CD4-positive, alpha-beta memory T cell (primary cell): ENCODE data around the gene MRPL19. TPM values are rescaled to one million over a fixed set of nuclear protein-coding genes. Genes with fewer than 3 reads are reported as not detected.

ENCODE experiments used
- CTCF ChIA-PET: fragments of 350-600 bp; sonication (Branson Sonifier 250); formaldehyde crosslinking; loops from one replicate; lab custom pipeline; 2021; ENCODE audit warnings: inconsistent platforms; ENCODE audit not compliant: partially characterized antibody; lab: Charles Lee
- POLR2A ChIA-PET: fragments of 350-600 bp; sonication (Branson Sonifier 250); formaldehyde crosslinking; loops from one replicate; lab custom pipeline; 2021; ENCODE audit not compliant: partially characterized antibody; lab: Charles Lee
- DNase-seq, 5 donors: peaks; one replicate each; pipeline versions ENCODE4 v3.0.0 to v3.0.0-alpha.2; 2020 to 2022; ENCODE audit warnings: mixed read lengths in 1 of 5
- H3K27ac ChIP-seq: one replicate; pipeline ENCODE4 v1.7.0; 2013; ENCODE audit warnings: low read depth, low read length
- H3K27me3 ChIP-seq: 2 replicates; pipeline ENCODE4 v1.7.0; 2013; ENCODE audit warnings: mild to moderate bottlenecking, low read length, moderate library complexity; ENCODE audit not compliant: insufficient read depth
- H3K36me3 ChIP-seq: 2 replicates; pipeline ENCODE4 v1.7.0; 2013; ENCODE audit warnings: mild to moderate bottlenecking, low read length, moderate library complexity; ENCODE audit not compliant: insufficient read depth
- H3K4me1 ChIP-seq: 2 replicates; pipeline ENCODE4 v1.7.0; 2013; ENCODE audit warnings: mild to moderate bottlenecking, low read length, moderate library complexity; ENCODE audit not compliant: insufficient read depth
- H3K4me3 ChIP-seq, 2 donors: one replicate each; pipeline ENCODE4 v1.7.0; 2013; ENCODE audit warnings: low read length in 2 of 2, mild to moderate bottlenecking in 1 of 2
- H3K9me3 ChIP-seq, 2 donors: one replicate each; pipeline ENCODE4 v1.7.0; 2013; ENCODE audit warnings: low read length in 2 of 2, control low read depth in 1 of 2; ENCODE audit not compliant: control insufficient read depth in 1 of 2
- H3K27ac Mint-ChIP-seq, 7 donors: one replicate each; pipeline ENCODE4 v1.8.0; 2020 to 2021; ENCODE audit warnings: mixed read lengths in 7 of 7, mild to moderate bottlenecking in 6 of 7, inconsistent platforms in 3 of 7, moderate library complexity in 3 of 7
- H3K27me3 Mint-ChIP-seq, 2 donors: one replicate each; pipeline ENCODE4 v1.8.0; 2020 to 2021; ENCODE audit warnings: mixed read lengths in 2 of 2
- H3K36me3 Mint-ChIP-seq, 2 donors: one replicate each; pipeline ENCODE4 v1.8.0; 2020 to 2021; ENCODE audit warnings: mixed read lengths in 2 of 2, inconsistent platforms in 1 of 2, mild to moderate bottlenecking in 1 of 2
- H3K4me1 Mint-ChIP-seq, 4 donors: one replicate each; pipeline ENCODE4 v1.8.0; 2020 to 2021; ENCODE audit warnings: mixed read lengths in 4 of 4, mild to moderate bottlenecking in 1 of 4
- H3K4me3 Mint-ChIP-seq, 8 donors: one replicate each; pipeline ENCODE4 v1.8.0; 2020 to 2021; ENCODE audit warnings: mixed read lengths in 8 of 8, mild to moderate bottlenecking in 7 of 8, moderate library complexity in 6 of 8, inconsistent platforms in 3 of 8
- H3K9me3 Mint-ChIP-seq, 8 donors: one replicate each; pipeline ENCODE4 v1.8.0; 2020 to 2021; ENCODE audit warnings: mixed read lengths in 8 of 8, mild to moderate bottlenecking in 5 of 8, inconsistent platforms in 3 of 8, moderate library complexity in 1 of 8
- intact Hi-C: fragments of 100-400 bp; cut with micrococcal nuclease; formaldehyde crosslinking; loops from one replicate; pipeline ENCODE4 v1.15.1; 2023
- polyA plus RNA-seq, 2 donors: library from polyadenylated mRNA; unstranded; fragments of 300-500 nt; fragmentation: Illumina TruSeq; gene quantifications; one replicate each; pipeline ENCODE4 v1.2.3, GENCODE V29; 2021
- total RNA-seq, 2 experiments: library from RNA; stranded (reverse); gene quantifications; one replicate each; pipeline ENCODE4 v1.2.3, GENCODE V29; 2021

MRPL19 gene
- total and polyA plus RNA-seq, 4 experiments from 2014 or later = 27.6 to 35.6 (median 29.5) TPM

DNA sequence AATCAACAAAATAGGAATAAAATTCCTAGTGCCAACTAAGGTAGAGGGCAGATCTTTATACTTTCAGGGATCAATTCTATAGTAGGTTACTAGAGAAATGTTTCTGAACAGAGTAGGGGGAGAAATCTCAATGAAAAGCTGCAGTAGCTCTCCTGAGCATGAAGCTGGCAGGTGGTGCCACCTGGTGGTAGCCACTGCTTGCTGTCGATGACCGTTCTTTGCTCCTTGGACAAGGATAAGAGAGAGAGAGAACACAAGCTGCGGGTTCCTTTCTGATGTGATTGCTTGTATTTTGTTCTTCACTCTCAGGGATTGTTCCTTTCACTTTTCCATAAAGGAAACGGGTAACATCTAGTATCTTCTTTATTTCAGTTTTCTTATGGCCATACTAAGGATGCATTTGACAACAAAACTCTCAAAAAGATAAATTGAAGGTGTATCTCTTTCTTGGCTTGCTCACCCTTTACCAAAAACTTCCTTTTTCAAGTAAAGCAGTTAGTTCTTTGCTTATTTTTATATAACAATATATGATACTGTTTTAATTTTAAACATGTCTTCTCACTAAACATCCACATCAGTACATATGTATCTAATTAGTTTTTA is 18.6 kb upstream of the MRPL19 start:
- Mint-ChIP-seq H3K4me3 (no peak overlapping the region), H3K27me3 (peaks cover 16 to 28% of the 10 kb centered on the region in 2 donors), H3K36me3 (no peaks in the 10 kb centered on the region), H3K9me3 (no peaks in the 10 kb centered on the region), H3K27ac (no peak overlapping the region), H3K4me1 (peaks cover 0 to 4% (median 0%) of the 10 kb centered on the region in 4 donors)
- no peaks in the 10 kb centered on the region for H3K36me3 ChIP-seq
- POLR2A ChIA-PET = no interaction called here
- no peaks in the 10 kb centered on the region for H3K9me3 ChIP-seq
- DNase-seq = peak; percentile 24 to 50 (median 29)
- CTCF ChIA-PET = interaction anchor here (0.8 to 3.8 kb wide), 14 partner anchors 9 to 708 kb away, joined by 3 to 25 read pairs (median 5); no protein-coding TSS in a partner anchor
- H3K27me3 ChIP-seq = no peaks in the 10 kb centered on the region
- H3K4me3 ChIP-seq = no peak overlapping the region
- H3K27ac ChIP-seq = no peak overlapping the region
- H3K4me1 ChIP-seq = no peaks in the 10 kb centered on the region
- intact Hi-C loops = loop anchor here (1.0 to 5.0 kb wide), 2 partner anchors 709 to 936 kb away; no protein-coding TSS in a partner anchor

DNA sequence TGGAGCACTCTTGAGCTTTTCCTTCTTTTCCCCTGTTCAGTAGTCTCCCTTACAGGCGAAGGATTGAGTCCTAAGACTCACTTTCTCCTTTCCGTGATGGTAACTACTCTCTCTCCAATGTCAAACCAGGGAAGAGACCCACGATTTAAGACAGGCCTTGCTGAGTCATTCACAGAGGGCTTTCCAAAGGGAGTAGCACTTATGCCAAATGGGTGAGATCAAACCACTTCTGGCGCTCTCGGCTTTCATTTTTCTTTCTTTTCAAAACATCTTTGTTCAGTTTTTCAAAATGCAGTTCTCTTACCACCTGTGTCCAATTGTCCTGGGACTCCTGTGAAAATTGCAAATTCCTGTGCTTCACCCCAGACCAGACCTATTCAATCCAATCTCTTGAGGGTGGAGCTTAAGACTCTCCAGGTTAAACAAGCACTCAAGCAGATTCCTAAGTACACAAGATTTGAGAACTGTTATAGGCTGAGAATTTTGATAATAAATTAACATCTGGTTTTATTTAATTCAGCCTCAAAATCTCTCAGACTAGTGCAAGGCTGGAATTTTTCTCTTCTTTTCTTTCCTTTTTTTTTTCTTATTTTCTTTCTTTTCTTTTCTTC is 14.4 kb upstream of the MRPL19 start:
- Histone ChIP-seq H3K4me3 (no peak overlapping the region), H3K4me1 (no peaks in the 10 kb centered on the region), H3K27ac (no peak overlapping the region), H3K27me3 (no peaks in the 10 kb centered on the region), H3K36me3 (no peaks in the 10 kb centered on the region), H3K9me3 (no peaks in the 10 kb centered on the region)
- Mint-ChIP-seq H3K9me3 (no peaks in the 10 kb centered on the region), H3K36me3 (no peaks in the 10 kb centered on the region), H3K27me3 (peaks cover 20 to 22% of the 10 kb centered on the region in 2 donors), H3K4me3 (no peak overlapping the region), H3K4me1 (peaks cover 0 to 4% (median 0%) of the 10 kb centered on the region in 4 donors), H3K27ac (no peak overlapping the region)
- intact Hi-C loops = no loop called here
- ChIA-PET CTCF (interaction anchor here (0.9 to 2.3 kb wide), 6 partner anchors 8 to 713 kb away, joined by 3 to 10 read pairs (median 4); no protein-coding TSS in a partner anchor), POLR2A (no interaction called here)
- no peak for DNase-seq

DNA sequence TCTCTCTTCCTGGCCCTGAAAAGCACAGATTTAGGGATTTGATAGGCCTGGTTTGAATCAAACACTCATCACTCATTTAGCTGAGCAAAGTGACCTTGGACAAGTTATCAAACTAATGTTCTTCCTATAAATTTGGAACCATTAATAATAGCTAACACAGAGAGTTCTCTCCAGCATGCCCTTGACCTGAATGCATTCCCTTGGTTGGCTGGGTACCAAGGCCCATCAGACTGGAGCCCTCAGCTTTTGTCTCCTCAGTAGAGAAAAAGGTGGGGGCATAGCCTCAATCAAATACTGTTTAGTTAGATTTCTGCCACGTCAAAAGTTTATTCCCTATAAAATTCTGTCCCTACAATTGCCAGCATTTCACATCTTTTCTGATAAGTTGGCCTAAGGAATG is 13.8 kb upstream of the MRPL19 start:
- Mint-ChIP-seq H3K36me3 (no peaks in the 10 kb centered on the region), H3K4me1 (peaks cover 0 to 3% (median 0%) of the 10 kb centered on the region in 4 donors), H3K27ac (peak overlapping the region in 1 of 7 donors; percentile 1), H3K4me3 (no peak overlapping the region), H3K27me3 (peaks cover 24 to 27% of the 10 kb centered on the region in 2 donors), H3K9me3 (no peaks in the 10 kb centered on the region)
- Histone ChIP-seq H3K27ac (no peak overlapping the region), H3K4me1 (no peaks in the 10 kb centered on the region), H3K4me3 (no peak overlapping the region), H3K36me3 (no peaks in the 10 kb centered on the region), H3K27me3 (no peaks in the 10 kb centered on the region), H3K9me3 (no peaks in the 10 kb centered on the region)
- intact Hi-C loops = no loop called here
- ChIA-PET CTCF (interaction anchor here (1.0 to 2.3 kb wide), 4 partner anchors 8 to 713 kb away, joined by 3 to 10 read pairs (median 6); no protein-coding TSS in a partner anchor), POLR2A (no interaction called here)
- DNase-seq = no peak

DNA sequence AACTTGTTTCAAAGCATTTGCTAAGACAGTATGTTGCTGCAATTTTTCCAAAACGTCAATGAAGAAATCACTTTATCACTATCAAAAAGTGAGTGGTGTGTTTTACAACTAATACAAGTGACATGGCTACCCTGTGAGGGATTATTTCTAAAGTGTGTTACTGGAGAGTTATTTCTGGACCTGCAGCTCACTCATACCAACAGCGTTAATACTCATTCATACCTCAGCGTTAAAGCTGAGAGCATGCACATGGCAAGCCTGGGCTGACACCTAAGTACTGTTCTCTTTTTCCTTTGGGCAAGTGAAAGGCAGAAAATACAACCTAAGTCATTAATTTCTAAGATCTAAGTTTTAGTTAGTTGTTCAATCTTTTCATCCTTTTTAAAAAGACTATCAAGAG is 13.0 kb upstream of the MRPL19 start:
- ChIA-PET CTCF (interaction anchor here (1.0 to 2.3 kb wide), 2 partner anchors 8 to 11 kb away, joined by 4 to 10 read pairs; no protein-coding TSS in a partner anchor), POLR2A (no interaction called here)
- no peaks in the 10 kb centered on the region for H3K27me3 ChIP-seq
- DNase-seq = no peak
- no peaks in the 10 kb centered on the region for H3K9me3 ChIP-seq
- intact Hi-C loops = no loop called here
- Mint-ChIP-seq H3K4me1 (no peaks in the 10 kb centered on the region), H3K27ac (no peak overlapping the region), H3K4me3 (no peak overlapping the region), H3K9me3 (no peaks in the 10 kb centered on the region), H3K27me3 (peaks cover 25 to 28% of the 10 kb centered on the region in 2 donors), H3K36me3 (no peaks in the 10 kb centered on the region)
- H3K36me3 ChIP-seq = no peaks in the 10 kb centered on the region
- no peak overlapping the region for H3K4me3 ChIP-seq
- no peaks in the 10 kb centered on the region for H3K4me1 ChIP-seq
- no peak overlapping the region for H3K27ac ChIP-seq

GRCh38 chr2:75634945-75635344 is 11.6 kb upstream of the MRPL19 start:
- Mint-ChIP-seq H3K4me1 (no peaks in the 10 kb centered on the region), H3K4me3 (no peak overlapping the region), H3K27me3 (peaks cover 23 to 27% of the 10 kb centered on the region in 2 donors), H3K9me3 (no peaks in the 10 kb centered on the region), H3K36me3 (no peaks in the 10 kb centered on the region), H3K27ac (no peak overlapping the region)
- Histone ChIP-seq H3K27ac (no peak overlapping the region), H3K4me1 (no peaks in the 10 kb centered on the region), H3K4me3 (no peak overlapping the region), H3K36me3 (no peaks in the 10 kb centered on the region), H3K27me3 (no peaks in the 10 kb centered on the region), H3K9me3 (no peaks in the 10 kb centered on the region)
- ChIA-PET POLR2A (no interaction called here), CTCF (interaction anchor here (1.3 to 2.2 kb wide), 3 partner anchors 15 to 42 kb away, joined by 4 to 6 read pairs (median 6); no protein-coding TSS in a partner anchor)
- no peak for DNase-seq
- intact Hi-C loops = no loop called here

GRCh38 chr2:75637568-75637967 is 9.0 kb upstream of the MRPL19 start:
- Mint-ChIP-seq H3K4me3 (no peak overlapping the region), H3K9me3 (no peaks in the 10 kb centered on the region), H3K27me3 (peaks cover 17 to 24% of the 10 kb centered on the region in 2 donors), H3K27ac (no peak overlapping the region), H3K4me1 (peaks cover 0 to 2% (median 0%) of the 10 kb centered on the region in 4 donors), H3K36me3 (no peaks in the 10 kb centered on the region)
- H3K36me3 ChIP-seq = no peaks in the 10 kb centered on the region
- CTCF ChIA-PET = interaction anchor here (0.7 to 6.8 kb wide), 6 partner anchors 9 to 108 kb away, joined by 3 to 59 read pairs (median 4); partner anchors contain the start of gene MRPL19
- H3K9me3 ChIP-seq = no peaks in the 10 kb centered on the region
- no peak overlapping the region for H3K4me3 ChIP-seq
- no peaks in the 10 kb centered on the region for H3K27me3 ChIP-seq
- H3K4me1 ChIP-seq = no peaks in the 10 kb centered on the region
- POLR2A ChIA-PET = no interaction called here
- no peak overlapping the region for H3K27ac ChIP-seq
- DNase-seq = no peak
- intact Hi-C loops = no loop called here

- H3K9me3 ChIP-seq = no peaks in the 10 kb centered on the region
- H3K4me1 ChIP-seq = no peaks in the 10 kb centered on the region
- no peaks in the 10 kb centered on the region for H3K36me3 Mint-ChIP-seq
- H3K27me3 ChIP-seq = no peaks in the 10 kb centered on the region
- intact Hi-C loops = loop anchor here (1.0 kb wide), 1 partner anchor 37 kb away; no protein-coding TSS in a partner anchor
- H3K4me3 ChIP-seq = no peak overlapping the region
- no peak overlapping the region for H3K27ac Mint-ChIP-seq
- no peaks in the 10 kb centered on the region for H3K36me3 ChIP-seq
- peaks cover 0 to 2% (median 0%) of the 10 kb centered on the region in 4 donors for H3K4me1 Mint-ChIP-seq
- ChIA-PET POLR2A (no interaction called here), CTCF (interaction anchor here (0.9 to 6.8 kb wide), 15 partner anchors 8 to 113 kb away, joined by 3 to 59 read pairs (median 6); no protein-coding TSS in a partner anchor)
- peaks cover 0 to 4% (median 0%) of the 10 kb centered on the region in 8 donors for H3K9me3 Mint-ChIP-seq
- no peak overlapping the region for H3K27ac ChIP-seq
- peak in 4 of 5 donors; percentile 15 to 34 (median 28) for DNase-seq
- H3K27me3 Mint-ChIP-seq = peaks cover 14 to 16% of the 10 kb centered on the region in 2 donors
- no peak overlapping the region for H3K4me3 Mint-ChIP-seq
These were observed 5.9 kb upstream of the MRPL19 start for GRCh38 chr2:75640621-75641121.
